Cardiac muscle cell (in vitro differentiated cells and primary cell): Measurements from ENCODE around the gene CIDEC. TPM values are rescaled to one million over a fixed set of nuclear protein-coding genes. Genes with fewer than 3 reads are reported as not detected.
"Not testable (repeated sequence)": the region's sequence is repeated elsewhere in the genome, so short reads cannot be mapped to it uniquely, and the experiment has no call there.

Experiments
- DNase-seq, 2 donors: peaks; one replicate each; pipeline versions ENCODE4 v3.0.0 to v3.0.0-alpha.2; 2010 to 2017; ENCODE audit warnings: low read depth in 1 of 2, low spot score in 1 of 2
- H3K27ac ChIP-seq: fragments of 200-600 bp; sonication (generic); 2 replicates; pipeline ENCODE4 v1.5.1; 2016
- H3K27me3 ChIP-seq: fragments of 200-600 bp; sonication (generic); 2 replicates; pipeline ENCODE4 v1.6.0; 2016; ENCODE audit warnings: control low read depth
- H3K36me3 ChIP-seq: fragments of 200-600 bp; sonication (generic); 2 replicates; pipeline ENCODE4 v1.5.1; 2016; ENCODE audit warnings: control low read depth
- H3K4me1 ChIP-seq: fragments of 200-600 bp; sonication (generic); 2 replicates; pipeline ENCODE4 v1.8.1; 2017; ENCODE audit warnings: low read depth, mild to moderate bottlenecking, mixed run types
- H3K4me3 ChIP-seq: fragments of 200-600 bp; sonication (generic); 2 replicates; pipeline ENCODE4 v1.5.1; 2016; ENCODE audit warnings: mild to moderate bottlenecking
- H3K9me3 ChIP-seq: fragments of 200-600 bp; sonication (generic); 2 replicates; pipeline ENCODE4 v1.5.1; 2017; ENCODE audit warnings: low read depth, mild to moderate bottlenecking, control low read depth
- CTCF ChIP-seq: IDR thresholded peaks from 2 replicates; pipeline ENCODE4 v1.5.1; 2012; ENCODE audit warnings: low read depth, mild to moderate bottlenecking, low read length
- polyA plus RNA-seq: library from polyadenylated mRNA; unstranded; fragments of >200 nt; fragmentation: Nextera tagmentation; extraction: Ambion mirVana; gene quantifications from 2 replicates; pipeline ENCODE4 v1.2.1, GENCODE V29; 2016
- total RNA-seq: library from RNA; depleted of rRNA; stranded (reverse); fragments of >200 nt; gene quantifications from 2 replicates; pipeline ENCODE4 v1.2.3, GENCODE V29; 2016

CIDEC gene
- total and polyA plus RNA-seq, 2 experiments from 2014 or later: 0.37 TPM; not detected in 1

- Histone ChIP-seq H3K4me3 (no peak overlapping the region), H3K9me3 (no peaks in the 10 kb centered on the region), H3K4me1 (peaks cover 4% of the 10 kb centered on the region), H3K27ac (peak overlapping the region; percentile 21), H3K27me3 (no peaks in the 10 kb centered on the region), H3K36me3 (no peaks in the 10 kb centered on the region)
- DNase-seq: peak in 1 of 2 donors; percentile 31
- no peak for TF ChIP-seq CTCF
These were observed 18.6 kb upstream of the CIDEC start for GRCh38 chr3:9898467-9899241.

GRCh38 chr3:9897408-9898372 is 17.6 kb upstream of the CIDEC start:
- H3K36me3 ChIP-seq: no peaks in the 10 kb centered on the region
- H3K4me3 ChIP-seq: no peak overlapping the region
- H3K4me1 ChIP-seq: peaks cover 4% of the 10 kb centered on the region
- TF ChIP-seq CTCF: no peak
- no peaks in the 10 kb centered on the region for H3K9me3 ChIP-seq
- DNase-seq: peak; percentile 30 to 59
- H3K27me3 ChIP-seq: no peaks in the 10 kb centered on the region
- H3K27ac ChIP-seq: peak overlapping the region; percentile 21

- H3K27ac ChIP-seq: peak overlapping the region; percentile 21
- DNase-seq: peak in 1 of 2 donors; percentile 56
- not testable (repeated sequence) for H3K27me3 ChIP-seq, H3K9me3 ChIP-seq, H3K4me3 ChIP-seq, H3K36me3 ChIP-seq, H3K4me1 ChIP-seq
These were observed 16.8 kb upstream of the CIDEC start for GRCh38 chr3:9896755-9897407.

GRCh38 chr3:9895715-9896114 is 15.7 kb upstream of the CIDEC start:
- not testable (repeated sequence) for H3K4me3 ChIP-seq, H3K36me3 ChIP-seq, H3K27me3 ChIP-seq, DNase-seq, H3K9me3 ChIP-seq, H3K27ac ChIP-seq
- H3K4me1 ChIP-seq: peaks cover 10% of the 10 kb centered on the region

- Histone ChIP-seq H3K27ac (no peak overlapping the region), H3K9me3 (no peaks in the 10 kb centered on the region), H3K36me3 (no peaks in the 10 kb centered on the region), H3K27me3 (no peaks in the 10 kb centered on the region), H3K4me1 (peaks cover 10% of the 10 kb centered on the region), H3K4me3 (no peak overlapping the region)
- TF ChIP-seq CTCF: no peak
- no peak for DNase-seq
These were observed 13.7 kb upstream of the CIDEC start for GRCh38 chr3:9893739-9894138.

- Histone ChIP-seq H3K4me1 (peaks cover 6% of the 10 kb centered on the region), H3K36me3 (no peaks in the 10 kb centered on the region), H3K27me3 (no peaks in the 10 kb centered on the region), H3K9me3 (no peaks in the 10 kb centered on the region), H3K4me3 (peak overlapping the region; percentile 72), H3K27ac (peak overlapping the region; percentile 85)
- no peak for DNase-seq
- no peak for TF ChIP-seq CTCF
These were observed 11.1 kb upstream of the CIDEC start for GRCh38 chr3:9891072-9891622.
